Stimulated activated CD8-positive, alpha-beta memory T cell treated with anti-CD3 and anti-CD28 coated beads, Interleukin-7, amount 100 ng/mL, for 48 hours (primary cell): Measurements from ENCODE around the gene OAS2.
A peak's percentile ranks its signal among the peaks of the same experiment; 100 is the strongest.

Experiments
- DNase-seq, 2 donors: peaks; one replicate each; pipeline ENCODE4 v3.0.0-alpha.2; 2020; ENCODE audit warnings: low read depth in 1 of 2; ENCODE audit errors: extremely low read depth in 1 of 2

Gene OAS2

GRCh38 chr12:112978163-112979040 is at the start of gene OAS2:
Gene OAS2, plus strand, starts transcription at chr12:112978519. Its CDS starts 90 bp downstream, at chr12:112978609.
- DNase-seq = peak; percentile 47 to 76

GRCh38 chr12:112928978-112929377 is 49.3 kb upstream of the OAS2 start:
- DNase-seq = no peak

DNA sequence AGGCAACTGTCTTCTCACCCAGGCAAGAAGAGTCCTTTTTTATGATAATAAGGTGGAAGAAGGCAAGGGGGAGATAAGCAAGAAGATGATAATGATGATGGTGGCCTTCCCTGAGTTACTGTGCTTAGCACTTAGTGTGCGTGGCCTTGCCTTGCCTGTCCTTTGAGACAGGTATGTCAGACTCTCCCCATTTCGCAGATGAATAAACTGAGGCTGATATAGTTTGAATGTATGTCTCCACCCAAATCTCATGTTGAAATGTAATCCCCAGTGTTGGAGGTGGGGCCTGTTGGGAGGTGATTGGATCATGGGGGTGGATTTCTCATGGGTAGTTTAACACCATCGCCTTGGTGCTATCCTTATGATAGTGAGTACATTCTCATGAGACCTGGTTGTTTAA is 48.6 kb upstream of the OAS2 start:
- no peak for DNase-seq

GRCh38 chr12:112930350-112930749 is 48.0 kb upstream of the OAS2 start:
- DNase-seq = no peak

DNA sequence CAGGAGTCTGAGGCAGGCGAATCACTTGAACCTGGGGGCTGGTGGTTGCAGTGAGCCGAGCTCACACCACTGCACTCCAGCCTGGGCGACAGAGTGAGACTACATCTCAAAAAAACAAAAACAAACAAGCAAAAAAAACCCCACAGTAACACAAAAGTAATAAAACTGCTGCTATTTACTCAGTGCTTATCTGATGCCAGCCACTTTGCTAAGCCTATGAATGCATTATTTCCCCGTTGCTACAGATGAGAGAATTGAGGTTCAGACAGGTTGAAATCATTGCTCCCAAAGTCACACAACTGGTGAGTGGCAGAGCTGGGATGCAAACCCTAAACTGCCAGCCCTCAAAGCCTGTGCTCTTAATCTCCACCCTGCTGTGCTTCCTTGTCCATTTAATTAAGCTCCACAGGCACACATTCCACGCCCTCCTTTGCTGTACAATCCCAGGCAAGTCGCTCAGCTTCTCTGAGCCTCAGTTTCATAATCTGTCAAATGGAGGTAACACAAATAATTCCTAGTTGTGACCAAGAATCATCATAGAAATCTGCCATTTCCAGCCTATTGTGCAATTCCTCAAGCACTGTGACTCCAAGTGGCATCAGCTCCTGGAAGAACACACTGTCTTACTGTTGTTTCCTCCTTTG is 45.7 kb upstream of the OAS2 start:
- no peak for DNase-seq

- DNase-seq = no peak
Observed at GRCh38 chr12:112933129-112933505, 45.2 kb upstream of the OAS2 start.

- DNase-seq = no peak
Observed at GRCh38 chr12:112936264-112936663, 42.1 kb upstream of the OAS2 start.

DNA sequence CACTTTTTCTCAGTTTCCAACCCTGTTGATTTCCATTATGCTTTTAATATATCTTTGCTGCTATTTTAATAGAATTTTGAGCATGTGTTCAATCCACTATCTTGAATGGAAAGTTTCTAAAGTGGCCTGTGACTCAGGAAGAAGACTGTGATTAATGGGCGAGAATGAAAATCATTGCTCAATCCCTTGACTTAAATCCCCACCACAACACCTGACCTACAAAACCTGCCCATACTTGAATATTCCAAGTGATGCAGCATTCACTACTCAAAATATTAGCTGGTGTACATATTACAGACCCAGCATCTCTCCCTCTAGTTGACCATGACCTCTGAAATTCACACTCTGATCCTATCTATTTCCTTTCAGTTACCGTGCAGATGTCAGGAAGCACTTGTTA is 41.4 kb upstream of the OAS2 start:
- DNase-seq = no peak

GRCh38 chr12:112937741-112938719 is 40.3 kb upstream of the OAS2 start, which contains the start of gene OAS3:
Gene OAS3, plus strand, starts transcription at chr12:112938474. Its CDS starts 57 bp downstream, at chr12:112938531.
- DNase-seq = peak; percentile 18 to 39

DNA sequence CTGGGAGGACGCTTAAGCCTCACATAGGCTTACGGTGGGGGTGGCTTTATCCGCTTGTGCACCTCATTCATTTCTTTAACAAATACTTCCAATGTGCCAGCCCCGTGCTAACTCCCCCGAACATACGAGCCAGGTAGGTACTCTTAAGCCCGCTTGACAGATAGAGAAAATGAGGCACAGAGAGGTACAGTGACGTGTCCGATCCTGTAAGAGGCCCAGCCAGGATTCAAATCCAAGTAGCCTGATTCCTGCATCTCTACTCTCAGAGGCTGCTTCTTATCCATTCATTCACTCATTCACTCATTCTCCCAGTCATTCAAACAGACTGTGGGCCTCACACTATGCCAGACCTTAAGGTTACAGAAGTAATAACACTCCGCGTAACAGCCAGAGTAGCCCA is 39.6 kb upstream of the OAS2 start:
- DNase-seq = no peak

DNA sequence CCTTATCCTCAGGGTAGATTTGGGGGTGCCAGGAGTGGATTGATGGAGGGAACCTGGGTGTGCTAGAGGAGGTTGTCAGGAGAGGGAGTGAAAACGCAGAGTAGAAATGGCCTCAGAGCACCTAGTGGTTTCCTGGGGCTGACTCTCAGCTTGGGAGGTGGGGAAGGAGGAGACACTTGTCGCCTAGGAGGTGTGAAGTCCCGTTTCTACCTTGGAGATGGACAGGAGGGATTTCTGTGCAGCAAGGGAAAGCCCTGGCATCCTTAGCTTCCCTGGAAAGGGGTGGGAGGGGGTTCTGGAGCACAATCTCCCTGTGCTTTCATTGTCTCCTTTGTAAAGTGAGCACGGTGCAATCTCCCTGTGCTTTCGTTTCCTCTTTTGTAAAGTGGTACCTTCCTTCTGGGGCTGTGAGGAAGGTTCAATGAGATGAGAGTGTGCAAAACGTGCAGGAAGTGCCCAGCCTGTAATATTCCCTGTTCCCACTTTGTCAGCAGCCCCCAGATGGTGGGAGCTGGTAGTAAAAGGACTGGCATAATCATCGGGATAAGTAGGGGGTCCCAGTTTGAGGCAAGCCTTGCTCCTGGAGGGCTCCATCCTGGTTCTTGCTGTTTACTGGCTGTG is 38.4 kb upstream of the OAS2 start:
- DNase-seq = no peak

DNA sequence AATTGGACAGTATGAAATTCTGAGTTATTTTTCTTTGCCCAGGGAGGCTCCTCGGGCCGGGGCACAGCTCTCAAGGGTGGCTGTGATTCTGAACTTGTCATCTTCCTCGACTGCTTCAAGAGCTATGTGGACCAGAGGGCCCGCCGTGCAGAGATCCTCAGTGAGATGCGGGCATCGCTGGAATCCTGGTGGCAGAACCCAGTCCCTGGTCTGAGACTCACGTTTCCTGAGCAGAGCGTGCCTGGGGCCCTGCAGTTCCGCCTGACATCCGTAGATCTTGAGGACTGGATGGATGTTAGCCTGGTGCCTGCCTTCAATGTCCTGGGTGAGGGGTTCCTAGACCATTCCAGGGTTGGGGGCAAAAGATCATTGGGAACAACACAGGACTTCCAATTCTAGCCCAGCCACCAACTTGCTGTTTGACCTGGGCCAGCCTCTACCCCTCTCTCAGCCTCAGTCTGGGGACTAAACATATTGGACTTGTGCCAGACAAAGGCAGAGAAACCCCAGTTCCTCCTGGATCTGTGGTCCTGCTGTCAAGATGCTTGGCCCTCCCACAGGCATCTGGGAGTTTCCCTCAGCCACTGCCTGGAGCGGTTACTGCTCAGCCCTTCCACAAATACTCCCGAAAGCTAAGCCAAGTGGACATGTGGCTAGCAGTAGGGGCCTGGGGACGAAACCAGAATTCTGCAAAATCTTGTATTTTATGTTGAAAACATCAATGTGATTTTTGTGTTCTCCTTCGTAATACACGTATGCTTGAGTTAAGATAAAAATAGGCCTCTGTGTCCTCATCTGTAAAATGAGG is 36.6 kb upstream of the OAS2 start:
- no peak for DNase-seq

DNA sequence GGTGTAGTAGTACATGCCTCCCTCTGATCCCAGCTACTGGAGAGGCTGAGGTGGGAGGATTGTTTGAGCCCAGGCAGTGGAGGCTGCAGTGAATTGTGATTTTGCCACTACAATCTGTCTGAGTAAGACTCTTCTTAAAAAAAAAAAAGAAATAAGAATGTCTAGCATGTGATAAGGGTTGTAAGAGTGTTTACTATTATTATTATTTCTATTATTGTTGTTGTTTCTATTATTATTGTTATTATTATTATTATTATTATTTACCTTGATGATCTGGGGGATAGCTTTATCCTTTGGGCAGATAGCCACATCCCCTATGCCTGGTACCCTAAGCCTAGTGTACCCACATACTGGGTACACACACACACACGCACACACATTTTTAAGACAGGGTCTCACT is 35.7 kb upstream of the OAS2 start:
- DNase-seq = no peak

DNA sequence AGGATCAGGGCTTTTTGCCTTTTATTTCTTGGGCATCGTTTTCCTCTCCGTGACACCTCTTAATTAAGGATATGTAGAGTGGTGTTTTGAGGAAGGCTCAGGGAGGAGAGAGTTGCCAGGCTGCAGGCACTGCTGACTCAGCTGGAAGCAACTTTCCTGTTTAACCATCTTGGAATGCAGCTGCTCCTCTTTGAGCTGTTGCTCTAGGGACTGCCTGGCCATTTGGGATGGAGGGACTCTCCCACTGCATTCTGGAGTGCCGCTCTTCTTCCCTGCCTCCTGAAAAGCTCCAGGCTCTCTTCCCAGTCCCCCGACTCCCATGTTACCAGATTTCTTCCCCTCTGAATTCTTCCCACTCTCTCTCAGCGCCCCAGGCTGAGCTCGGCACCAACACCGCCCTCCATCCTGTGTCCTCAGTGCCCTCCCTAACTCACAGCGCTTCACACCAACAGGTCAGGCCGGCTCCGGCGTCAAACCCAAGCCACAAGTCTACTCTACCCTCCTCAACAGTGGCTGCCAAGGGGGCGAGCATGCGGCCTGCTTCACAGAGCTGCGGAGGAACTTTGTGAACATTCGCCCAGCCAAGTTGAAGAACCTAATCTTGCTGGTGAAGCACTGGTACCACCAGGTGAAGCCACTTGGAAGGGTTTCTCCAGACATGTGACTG is 34.2 kb upstream of the OAS2 start:
- no peak for DNase-seq

GRCh38 chr12:112945515-112945914 is 32.8 kb upstream of the OAS2 start:
- no peak for DNase-seq

GRCh38 chr12:112946236-112947000 is 31.9 kb upstream of the OAS2 start:
- DNase-seq = no peak

- no peak for DNase-seq
Observed at GRCh38 chr12:112947314-112947713, 31.0 kb upstream of the OAS2 start.

- DNase-seq = no peak
Observed at GRCh38 chr12:112947761-112948160, 30.6 kb upstream of the OAS2 start.

GRCh38 chr12:112948806-112949205 is 29.5 kb upstream of the OAS2 start:
- DNase-seq = no peak
